DOHH2 (cell line): ENCODE results near the gene RASSF3.

ENCODE experiments used
- EZH2phosphoT487 ChIP-seq: fragments of 200-600 bp; sonication (generic); IDR thresholded peaks from 2 replicates; pipeline ENCODE4 v1.6.1; 2017; ENCODE audit warnings: borderline replicate concordance, mild to moderate bottlenecking, antibody characterized with exemption, low read length, moderate library complexity, mixed read lengths
- TF ChIP-seq, protein P1 (sequence below): fragments of 200-600 bp; sonication (generic); IDR thresholded peaks from one replicate; pipeline ENCODE4 v1.5.1; 2014; ENCODE audit warnings: antibody characterized with exemption, mild to moderate bottlenecking, low read depth, low read length; ENCODE audit not compliant: poor library complexity, severe bottlenecking

DNA sequence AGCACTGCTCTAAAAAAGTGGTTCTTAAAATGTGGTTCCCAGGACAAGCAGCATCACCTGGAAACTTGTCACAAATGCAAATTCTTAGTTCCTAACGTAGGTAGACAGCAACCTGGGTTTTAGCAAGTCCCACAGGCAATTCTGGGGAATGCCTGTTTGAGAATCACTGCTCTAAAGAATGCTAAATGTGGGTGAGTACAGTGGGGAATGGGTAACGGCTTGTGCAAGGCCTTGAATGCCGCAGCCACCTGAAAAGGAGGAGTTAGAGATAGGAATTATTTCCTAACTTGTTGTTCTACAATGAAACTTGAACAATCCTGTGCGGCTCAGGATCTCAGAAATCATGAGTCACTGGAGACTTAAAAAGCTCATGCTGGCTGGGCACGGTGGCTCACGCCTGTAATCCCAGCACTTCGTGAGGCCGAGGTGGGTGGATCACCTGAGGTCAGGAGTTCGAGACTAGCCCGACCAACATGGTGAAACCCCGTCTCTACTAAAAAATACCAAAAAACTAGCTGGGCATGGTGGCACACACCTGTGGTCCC, 114.0 kb downstream of the RASSF3 start:
- TF ChIP-seq, protein P1, sequence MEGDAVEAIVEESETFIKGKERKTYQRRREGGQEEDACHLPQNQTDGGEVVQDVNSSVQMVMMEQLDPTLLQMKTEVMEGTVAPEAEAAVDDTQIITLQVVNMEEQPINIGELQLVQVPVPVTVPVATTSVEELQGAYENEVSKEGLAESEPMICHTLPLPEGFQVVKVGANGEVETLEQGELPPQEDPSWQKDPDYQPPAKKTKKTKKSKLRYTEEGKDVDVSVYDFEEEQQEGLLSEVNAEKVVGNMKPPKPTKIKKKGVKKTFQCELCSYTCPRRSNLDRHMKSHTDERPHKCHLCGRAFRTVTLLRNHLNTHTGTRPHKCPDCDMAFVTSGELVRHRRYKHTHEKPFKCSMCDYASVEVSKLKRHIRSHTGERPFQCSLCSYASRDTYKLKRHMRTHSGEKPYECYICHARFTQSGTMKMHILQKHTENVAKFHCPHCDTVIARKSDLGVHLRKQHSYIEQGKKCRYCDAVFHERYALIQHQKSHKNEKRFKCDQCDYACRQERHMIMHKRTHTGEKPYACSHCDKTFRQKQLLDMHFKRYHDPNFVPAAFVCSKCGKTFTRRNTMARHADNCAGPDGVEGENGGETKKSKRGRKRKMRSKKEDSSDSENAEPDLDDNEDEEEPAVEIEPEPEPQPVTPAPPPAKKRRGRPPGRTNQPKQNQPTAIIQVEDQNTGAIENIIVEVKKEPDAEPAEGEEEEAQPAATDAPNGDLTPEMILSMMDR, result no peak
- TF ChIP-seq EZH2phosphoT487, result no peak
